ENCODE data around the gene ZAP70.

ZAP70 gene

GRCh38 chr2:97733341-97734035 is 20.1 kb downstream of the ZAP70 start:
- Histone ChIP-seq H3K9ac (ENCODE audit: low read length) (no peak overlapping the region), H3K4me3 (ENCODE audit: low read length) (no peak overlapping the region), H3K36me3 (ENCODE audit: control insufficient read depth, insufficient read depth, low read length) (no peaks in the 10 kb centered on the region), H3K4me1 (ENCODE audit: control insufficient read depth, insufficient read depth, low read length) (no peaks in the 10 kb centered on the region), H3K27me3 (ENCODE audit: control insufficient read depth, insufficient read depth, low read length) (no peaks in the 10 kb centered on the region), H3K9me3 (ENCODE audit: control insufficient read depth, low read length) (no peaks in the 10 kb centered on the region)

- no peak overlapping the region for H3K9ac ChIP-seq (ENCODE audit: low read length)
- H3K9me3 ChIP-seq (ENCODE audit: control insufficient read depth, low read length): no peaks in the 10 kb centered on the region
- H3K4me3 ChIP-seq (ENCODE audit: low read length): no peak overlapping the region
- H3K27me3 ChIP-seq (ENCODE audit: control insufficient read depth, insufficient read depth, low read length): no peaks in the 10 kb centered on the region
- no peaks in the 10 kb centered on the region for H3K4me1 ChIP-seq (ENCODE audit: control insufficient read depth, insufficient read depth, low read length)
- no peaks in the 10 kb centered on the region for H3K36me3 ChIP-seq (ENCODE audit: control insufficient read depth, insufficient read depth, low read length)
These were observed 21.0 kb downstream of the ZAP70 start for GRCh38 chr2:97734061-97735051.

DNA sequence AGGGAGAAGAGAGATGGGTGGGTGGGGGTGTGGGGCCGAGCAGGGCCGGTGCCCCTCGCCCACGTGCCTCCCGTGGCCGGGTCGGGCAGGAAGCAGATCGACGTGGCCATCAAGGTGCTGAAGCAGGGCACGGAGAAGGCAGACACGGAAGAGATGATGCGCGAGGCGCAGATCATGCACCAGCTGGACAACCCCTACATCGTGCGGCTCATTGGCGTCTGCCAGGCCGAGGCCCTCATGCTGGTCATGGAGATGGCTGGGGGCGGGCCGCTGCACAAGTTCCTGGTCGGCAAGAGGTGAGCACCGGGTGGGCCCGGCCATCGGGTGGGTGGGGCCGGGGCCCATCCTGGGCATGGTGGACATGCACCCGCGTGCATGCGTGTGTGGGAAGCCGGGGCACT is 21.8 kb downstream of the ZAP70 start:
- Histone ChIP-seq H3K4me1 (ENCODE audit: control insufficient read depth, insufficient read depth, low read length) (no peaks in the 10 kb centered on the region), H3K9me3 (ENCODE audit: control insufficient read depth, low read length) (no peaks in the 10 kb centered on the region), H3K36me3 (ENCODE audit: control insufficient read depth, insufficient read depth, low read length) (no peaks in the 10 kb centered on the region), H3K9ac (ENCODE audit: low read length) (no peak overlapping the region), H3K4me3 (ENCODE audit: low read length) (no peak overlapping the region), H3K27me3 (ENCODE audit: control insufficient read depth, insufficient read depth, low read length) (no peaks in the 10 kb centered on the region)

- H3K36me3 ChIP-seq (ENCODE audit: control insufficient read depth, insufficient read depth, low read length): no peaks in the 10 kb centered on the region
These were observed 22.8 kb downstream of the ZAP70 start for GRCh38 chr2:97736185-97736584.

DNA sequence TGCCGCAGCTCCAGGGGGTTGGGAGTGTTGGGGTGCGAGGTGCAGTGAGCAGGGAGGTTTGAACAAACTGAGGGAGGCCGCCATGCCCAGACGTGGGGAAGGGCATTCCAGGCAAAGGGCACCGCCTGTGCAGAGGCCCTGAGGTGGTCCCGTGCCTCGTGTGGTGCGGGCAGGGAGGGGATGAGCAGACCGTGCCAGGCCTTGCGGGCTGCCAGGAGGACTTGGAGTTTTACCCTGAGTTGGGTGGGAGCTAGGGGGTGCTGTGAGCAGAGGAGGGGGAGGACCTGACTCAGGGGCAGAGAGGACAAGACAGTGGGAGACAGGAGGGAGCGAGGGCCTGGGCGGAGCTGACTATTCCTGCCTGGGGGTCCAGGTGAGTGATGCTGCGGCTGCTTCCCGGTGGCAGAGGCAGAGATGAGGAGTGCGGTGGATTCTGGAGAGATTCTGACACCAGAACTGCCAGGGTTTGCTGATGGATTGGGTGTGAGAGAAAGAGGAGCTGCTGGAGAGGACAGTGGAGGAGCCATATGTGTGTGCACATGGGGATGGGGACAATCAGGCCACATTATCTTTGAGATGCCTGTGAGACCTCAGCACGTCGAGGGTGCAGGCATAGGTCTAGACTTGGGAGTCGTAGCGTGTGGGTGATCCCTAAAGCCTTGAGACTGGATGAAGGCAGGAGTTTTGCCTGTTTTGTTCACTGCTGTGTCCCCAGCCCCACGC is 23.4 kb downstream of the ZAP70 start:
- H3K27me3 ChIP-seq (ENCODE audit: control insufficient read depth, insufficient read depth, low read length): no peaks in the 10 kb centered on the region
- H3K9me3 ChIP-seq (ENCODE audit: control insufficient read depth, low read length): no peaks in the 10 kb centered on the region
- no peaks in the 10 kb centered on the region for H3K36me3 ChIP-seq (ENCODE audit: control insufficient read depth, insufficient read depth, low read length)
- no peak overlapping the region for H3K4me3 ChIP-seq (ENCODE audit: low read length)
- no peak overlapping the region for H3K9ac ChIP-seq (ENCODE audit: low read length)
- peaks cover 4% of the 10 kb centered on the region for H3K4me1 ChIP-seq (ENCODE audit: control insufficient read depth, insufficient read depth, low read length)

More at GRCh38 chr2:97736185-97736584, 22.8 kb downstream of the ZAP70 start:
- H3K4me1 ChIP-seq (ENCODE audit: control insufficient read depth, insufficient read depth, low read length): peaks cover 4% of the 10 kb centered on the region
- no peaks in the 10 kb centered on the region for H3K9me3 ChIP-seq (ENCODE audit: control insufficient read depth, low read length)
- H3K27me3 ChIP-seq (ENCODE audit: control insufficient read depth, insufficient read depth, low read length): no peaks in the 10 kb centered on the region
- no peak overlapping the region for H3K9ac ChIP-seq (ENCODE audit: low read length)
- H3K4me3 ChIP-seq (ENCODE audit: low read length): no peak overlapping the region

GRCh38 chr2:97737421-97738178 is 24.2 kb downstream of the ZAP70 start:
- no peaks in the 10 kb centered on the region for H3K36me3 ChIP-seq (ENCODE audit: control insufficient read depth, insufficient read depth, low read length)
- no peaks in the 10 kb centered on the region for H3K9me3 ChIP-seq (ENCODE audit: control insufficient read depth, low read length)
- no peaks in the 10 kb centered on the region for H3K27me3 ChIP-seq (ENCODE audit: control insufficient read depth, insufficient read depth, low read length)
- H3K9ac ChIP-seq (ENCODE audit: low read length): no peak overlapping the region
- H3K4me1 ChIP-seq (ENCODE audit: control insufficient read depth, insufficient read depth, low read length): peaks cover 4% of the 10 kb centered on the region
- no peak overlapping the region for H3K4me3 ChIP-seq (ENCODE audit: low read length)

- no peaks in the 10 kb centered on the region for H3K36me3 ChIP-seq (ENCODE audit: control insufficient read depth, insufficient read depth, low read length)
- no peak overlapping the region for H3K4me3 ChIP-seq (ENCODE audit: low read length)
- H3K4me1 ChIP-seq (ENCODE audit: control insufficient read depth, insufficient read depth, low read length): peaks cover 4% of the 10 kb centered on the region
- no peaks in the 10 kb centered on the region for H3K9me3 ChIP-seq (ENCODE audit: control insufficient read depth, low read length)
- no peaks in the 10 kb centered on the region for H3K27me3 ChIP-seq (ENCODE audit: control insufficient read depth, insufficient read depth, low read length)
- H3K9ac ChIP-seq (ENCODE audit: low read length): no peak overlapping the region
These were observed 25.0 kb downstream of the ZAP70 start for GRCh38 chr2:97738179-97739019.

DNA sequence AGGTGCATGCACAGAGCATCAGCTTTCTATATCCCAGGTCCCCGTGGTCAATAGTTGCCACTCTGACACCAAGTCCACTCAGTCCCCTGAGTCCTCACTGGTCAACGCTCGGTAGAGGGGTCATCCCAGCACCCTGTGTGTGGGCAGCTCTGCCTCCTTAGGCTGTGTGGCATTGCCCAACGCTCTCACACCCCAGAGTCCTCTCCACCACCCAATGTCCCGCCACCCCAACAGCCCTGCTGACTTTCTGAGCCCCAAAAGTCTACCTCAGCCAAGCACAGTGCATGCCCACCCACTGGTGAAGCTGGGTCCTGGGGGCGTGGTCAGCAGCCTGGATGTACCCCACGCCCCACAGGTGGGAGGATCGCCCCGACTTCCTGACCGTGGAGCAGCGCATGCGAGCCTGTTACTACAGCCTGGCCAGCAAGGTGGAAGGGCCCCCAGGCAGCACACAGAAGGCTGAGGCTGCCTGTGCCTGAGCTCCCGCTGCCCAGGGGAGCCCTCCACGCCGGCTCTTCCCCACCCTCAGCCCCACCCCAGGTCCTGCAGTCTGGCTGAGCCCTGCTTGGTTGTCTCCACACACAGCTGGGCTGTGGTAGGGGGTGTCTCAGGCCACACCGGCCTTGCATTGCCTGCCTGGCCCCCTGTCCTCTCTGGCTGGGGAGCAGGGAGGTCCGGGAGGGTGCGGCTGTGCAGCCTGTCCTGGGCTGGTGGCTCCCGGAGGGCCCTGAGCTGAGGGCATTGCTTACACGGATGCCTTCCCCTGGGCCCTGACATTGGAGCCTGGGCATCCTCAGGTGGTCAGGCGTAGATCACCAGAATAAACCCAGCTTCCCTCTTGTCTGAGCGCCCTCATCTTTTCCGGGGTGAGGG is 25.9 kb downstream of the ZAP70 start:
- H3K36me3 ChIP-seq (ENCODE audit: control insufficient read depth, insufficient read depth, low read length): peaks cover 6% of the 10 kb centered on the region
- H3K27me3 ChIP-seq (ENCODE audit: control insufficient read depth, insufficient read depth, low read length): no peaks in the 10 kb centered on the region
- no peak overlapping the region for H3K4me3 ChIP-seq (ENCODE audit: low read length)
- H3K9me3 ChIP-seq (ENCODE audit: control insufficient read depth, low read length): no peaks in the 10 kb centered on the region
- no peak overlapping the region for H3K9ac ChIP-seq (ENCODE audit: low read length)
- H3K4me1 ChIP-seq (ENCODE audit: control insufficient read depth, insufficient read depth, low read length): peaks cover 4% of the 10 kb centered on the region

DNA sequence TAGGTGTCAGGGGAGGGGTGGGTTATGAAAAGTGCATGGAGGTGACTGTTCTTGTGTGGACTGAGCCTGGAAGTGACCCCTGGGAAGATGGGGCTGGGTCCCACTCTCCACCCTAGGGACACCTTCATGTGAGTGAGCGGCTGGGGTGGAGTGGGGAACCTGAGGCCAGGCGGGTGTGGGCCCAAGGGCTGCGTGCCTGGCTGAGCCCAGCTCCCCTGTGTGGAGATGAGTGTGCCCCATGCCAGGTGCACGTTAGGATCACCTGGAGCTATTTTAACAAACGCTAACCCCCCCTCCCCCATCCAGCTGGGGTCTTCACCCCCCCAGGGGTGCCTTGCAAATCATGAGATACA is 26.5 kb downstream of the ZAP70 start:
- Histone ChIP-seq H3K9ac (ENCODE audit: low read length) (no peak overlapping the region), H3K27me3 (ENCODE audit: control insufficient read depth, insufficient read depth, low read length) (no peaks in the 10 kb centered on the region), H3K4me3 (ENCODE audit: low read length) (no peak overlapping the region), H3K9me3 (ENCODE audit: control insufficient read depth, low read length) (no peaks in the 10 kb centered on the region), H3K4me1 (ENCODE audit: control insufficient read depth, insufficient read depth, low read length) (peaks cover 4% of the 10 kb centered on the region), H3K36me3 (ENCODE audit: control insufficient read depth, insufficient read depth, low read length) (peaks cover 7% of the 10 kb centered on the region)

GRCh38 chr2:97740590-97741182 is 27.3 kb downstream of the ZAP70 start:
- H3K9ac ChIP-seq (ENCODE audit: low read length): no peak overlapping the region
- no peaks in the 10 kb centered on the region for H3K9me3 ChIP-seq (ENCODE audit: control insufficient read depth, low read length)
- no peak overlapping the region for H3K4me3 ChIP-seq (ENCODE audit: low read length)
- H3K27me3 ChIP-seq (ENCODE audit: control insufficient read depth, insufficient read depth, low read length): no peaks in the 10 kb centered on the region
- H3K4me1 ChIP-seq (ENCODE audit: control insufficient read depth, insufficient read depth, low read length): peaks cover 4% of the 10 kb centered on the region
- peaks cover 7% of the 10 kb centered on the region for H3K36me3 ChIP-seq (ENCODE audit: control insufficient read depth, insufficient read depth, low read length)

All from mucosa of stomach (tissue), 1 donor.